Activated T-helper 1 cell treated with anti-CD3 and anti-CD28 coated beads, Interleukin-2, amount 50 U/mL, for 16 hours (primary cell): ENCODE results near the gene PDZD2.

ENCODE experiments used
- DNase-seq, 2 donors: peaks; one replicate each; pipeline ENCODE4 v3.0.0-alpha.2; 2020; ENCODE audit warnings: low read depth in 1 of 2, low spot score in 1 of 2

The PDZD2 gene

DNA sequence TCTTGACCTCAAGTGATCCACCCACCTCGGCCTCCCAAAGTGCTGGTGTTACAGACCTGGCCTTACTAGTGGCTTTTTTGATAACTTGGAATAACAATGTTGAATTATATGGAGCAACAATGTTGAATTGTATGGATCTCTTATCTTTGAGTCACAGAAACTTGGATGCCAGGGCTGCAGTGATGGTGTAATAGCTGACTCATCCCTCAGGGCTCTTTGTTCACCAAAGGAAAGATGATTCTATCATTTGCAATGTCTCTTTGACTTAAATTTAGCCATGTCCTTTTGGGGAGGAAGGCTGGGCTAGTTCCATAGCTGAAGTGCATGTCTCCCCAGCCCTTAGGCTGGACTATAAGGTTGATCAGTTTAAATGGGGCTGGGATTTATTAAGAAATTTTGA, 172.3 kb downstream of the PDZD2 start:
- DNase-seq = no peak

- DNase-seq = no peak
Observed at GRCh38 chr5:31815376-31815775, 176.4 kb downstream of the PDZD2 start.

DNA sequence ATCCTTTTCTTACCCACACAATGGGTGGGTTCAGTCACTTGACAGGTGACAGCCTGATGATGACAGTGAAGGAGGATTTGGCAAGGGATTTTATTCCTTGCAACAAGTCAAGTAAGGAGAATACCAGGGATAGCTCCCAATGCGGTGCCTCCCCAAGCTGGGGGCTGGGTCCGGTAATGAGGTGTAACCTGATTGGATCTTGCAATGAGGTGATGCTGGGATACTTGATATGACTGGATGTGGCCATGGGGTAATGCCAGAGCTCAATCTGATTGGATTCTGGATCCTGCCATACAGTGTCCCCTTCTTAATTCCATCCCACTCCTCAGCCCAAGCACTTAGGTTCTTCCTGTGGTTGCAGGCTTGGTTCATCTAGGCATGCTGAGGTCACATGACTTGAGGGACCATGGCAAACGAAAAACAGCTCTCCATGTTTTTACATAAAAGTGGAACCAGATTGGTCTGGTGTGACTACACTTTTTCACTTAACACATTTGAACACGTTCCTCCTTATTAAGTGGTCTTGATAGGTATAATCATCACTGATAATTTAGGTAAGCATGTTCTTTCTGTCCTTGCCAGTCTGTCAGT, 181.1 kb downstream of the PDZD2 start:
- no peak for DNase-seq

DNA sequence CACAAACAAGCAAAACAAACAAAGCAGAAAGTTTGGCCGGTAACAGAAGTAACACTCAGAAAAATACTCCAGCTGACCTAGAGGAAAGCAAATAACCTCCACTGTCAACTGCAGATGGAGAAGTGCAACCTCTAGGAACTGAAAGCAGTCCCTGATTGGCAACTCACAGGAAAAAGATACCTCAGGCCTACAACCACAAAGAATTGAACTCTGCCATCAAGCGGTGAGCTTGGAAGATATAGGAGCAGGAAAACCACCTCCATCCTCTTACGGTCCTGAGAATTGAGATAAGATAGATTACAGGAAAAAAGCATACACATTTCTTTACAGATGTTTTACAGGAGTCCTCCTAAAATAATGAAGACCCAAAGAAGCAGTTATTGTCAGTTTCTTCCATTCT, 184.5 kb downstream of the PDZD2 start:
- DNase-seq = no peak

- DNase-seq = no peak
Observed at GRCh38 chr5:31824869-31825517, 186.1 kb downstream of the PDZD2 start.

DNA sequence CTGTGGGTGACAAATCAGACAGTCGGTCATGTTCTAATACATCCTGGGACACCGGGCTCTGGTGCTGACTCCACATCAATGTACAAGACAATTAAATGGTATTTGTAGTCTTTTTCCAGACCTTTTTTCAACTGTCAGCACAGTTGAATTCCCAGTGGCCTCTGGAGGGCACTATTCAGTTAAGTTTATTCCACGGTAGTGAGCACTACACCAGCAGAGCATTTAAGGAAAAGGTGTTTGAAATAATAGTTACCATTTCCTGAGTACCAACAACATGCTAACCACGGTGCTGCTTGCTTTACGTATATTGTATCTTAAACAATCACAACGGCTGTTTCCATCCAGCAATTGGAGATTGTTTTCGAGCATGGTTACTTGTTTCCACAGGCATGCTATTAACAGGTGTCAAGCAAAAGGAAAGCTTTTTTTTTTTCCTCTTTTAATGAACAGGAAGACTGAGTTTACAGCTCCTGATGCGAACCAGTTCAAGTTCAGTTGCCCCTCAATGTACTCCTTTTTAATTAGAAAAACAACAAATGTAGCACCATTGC, 186.7 kb downstream of the PDZD2 start:
- DNase-seq = no peak

DNA sequence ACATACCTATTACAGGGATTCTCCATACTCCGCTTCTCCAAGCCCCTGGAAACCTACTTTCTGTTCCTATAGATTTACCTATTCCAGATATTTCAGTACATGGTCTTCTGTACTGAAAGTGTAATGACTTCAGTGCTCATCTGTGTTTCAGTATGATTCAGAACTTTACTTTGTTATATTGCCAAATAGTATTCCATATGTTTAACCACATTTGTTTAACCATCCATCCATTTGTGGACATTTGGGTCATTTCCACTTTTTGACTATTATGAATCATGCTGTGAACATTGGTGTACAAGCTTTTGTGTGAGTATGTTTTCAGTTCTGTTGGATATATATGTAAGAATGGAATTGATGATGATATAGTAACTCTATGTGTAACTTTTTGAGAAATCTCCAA, 188.9 kb downstream of the PDZD2 start:
- no peak for DNase-seq

DNA sequence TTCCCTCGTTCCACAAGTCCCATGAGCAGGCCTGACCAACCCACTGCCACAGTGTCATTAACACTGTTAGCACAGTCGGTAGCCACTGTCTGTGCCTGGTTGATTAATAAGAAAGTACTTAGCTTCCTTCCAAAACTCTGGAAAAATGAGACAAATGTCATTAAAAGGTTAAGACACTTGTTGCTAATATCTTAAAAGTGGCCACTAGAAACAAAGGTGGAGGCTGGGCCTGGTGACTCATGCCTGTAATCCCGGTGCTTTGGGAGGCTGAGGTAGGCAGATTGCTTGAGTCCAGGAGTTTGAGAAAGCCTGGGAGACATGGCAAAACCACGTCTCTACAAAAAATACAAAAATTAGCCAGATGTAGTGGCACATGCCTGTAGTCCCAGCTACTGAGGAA, 194.0 kb downstream of the PDZD2 start:
- DNase-seq = no peak

DNA sequence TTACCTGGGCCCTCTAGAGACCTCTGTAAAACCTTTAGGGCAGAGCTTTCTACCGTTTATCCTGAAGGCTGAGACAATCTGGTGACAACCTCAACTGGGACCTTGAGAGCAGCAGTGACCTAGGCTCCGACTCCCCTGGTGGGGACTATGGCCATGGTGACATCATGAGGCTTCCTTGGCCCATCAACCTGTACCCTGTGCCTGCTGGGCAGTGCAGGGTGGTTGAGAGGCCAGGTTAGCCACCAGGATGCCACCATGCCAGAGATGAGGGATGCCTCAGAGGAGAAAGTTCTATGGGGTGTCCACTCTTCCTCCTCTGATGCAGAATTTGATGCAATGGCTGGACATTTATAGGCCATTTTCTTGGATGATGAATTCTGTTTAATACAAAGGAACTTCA, 194.8 kb downstream of the PDZD2 start:
- no peak for DNase-seq

DNA sequence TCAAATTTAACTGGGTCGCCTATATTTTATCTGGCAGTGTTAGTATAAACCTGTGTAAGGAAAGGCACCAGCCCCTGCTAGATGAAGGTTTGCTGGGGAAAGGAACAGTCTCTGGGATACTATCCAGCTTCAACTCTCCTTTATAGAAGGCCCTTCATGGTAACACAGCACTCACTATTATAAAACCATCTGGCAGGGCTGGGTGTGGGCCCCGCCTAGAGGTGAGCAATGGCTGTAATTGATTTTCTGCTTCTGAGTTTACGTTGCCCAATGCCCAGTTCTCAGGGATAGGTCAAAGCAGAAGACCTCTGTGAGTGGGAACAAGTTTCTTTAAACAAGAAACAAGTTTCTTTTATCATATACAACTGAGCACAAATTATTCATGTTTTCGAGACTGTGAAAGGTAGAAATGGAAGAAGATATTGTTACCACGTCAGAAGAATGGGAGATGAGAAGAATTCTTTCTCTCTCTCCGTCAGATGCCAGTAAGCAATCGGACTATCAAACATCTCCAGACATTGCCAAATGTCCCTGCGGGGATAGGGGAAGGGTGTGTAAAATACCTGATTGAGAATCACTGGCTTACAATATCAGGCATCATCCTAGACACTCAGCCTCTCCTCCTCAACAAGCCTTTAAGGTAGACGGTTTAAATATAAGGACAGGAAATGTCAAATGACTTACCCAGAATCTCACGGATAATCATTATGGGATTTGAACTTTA, 205.9 kb downstream of the PDZD2 start:
- DNase-seq = no peak

DNA sequence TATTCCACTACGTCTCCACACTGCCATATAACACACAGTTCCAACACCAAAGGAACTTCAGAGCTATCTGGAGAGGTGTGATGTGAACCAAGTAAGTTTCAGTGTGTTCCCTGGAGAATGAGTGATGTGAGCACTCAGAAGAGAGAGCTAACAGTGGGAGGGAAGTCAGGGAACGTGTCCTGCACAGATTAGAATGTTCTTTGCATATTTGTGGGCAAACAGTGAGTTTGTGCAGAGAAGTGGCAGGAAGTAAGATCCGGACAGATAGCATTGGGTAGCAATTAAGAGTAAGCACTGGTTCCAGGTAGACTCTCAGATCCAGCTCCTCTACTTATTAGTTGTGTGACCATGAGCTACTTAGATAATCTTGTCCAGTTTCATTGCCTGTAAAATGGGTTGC, 206.4 kb downstream of the PDZD2 start:
- no peak for DNase-seq

DNA sequence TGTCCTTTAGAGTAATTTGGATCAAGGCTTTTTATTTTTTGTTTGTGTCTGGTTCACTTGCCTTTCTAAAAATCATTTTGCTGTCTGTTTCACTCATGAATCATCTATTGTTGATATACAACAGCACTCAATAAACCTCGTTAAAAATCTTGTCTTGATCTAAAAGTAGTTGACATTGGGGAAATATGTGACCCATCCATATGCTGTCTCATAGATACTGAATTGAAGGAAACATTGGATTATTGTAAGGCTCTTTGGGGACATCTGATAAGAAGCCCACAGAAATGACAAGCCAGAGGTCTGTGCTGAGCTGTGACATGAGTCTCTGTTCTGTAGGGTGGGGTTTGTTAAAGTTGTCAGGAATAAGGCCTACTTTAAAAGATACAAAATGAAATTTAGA, 208.0 kb downstream of the PDZD2 start:
- DNase-seq = no peak

GRCh38 chr5:31847354-31847753, 208.4 kb downstream of the PDZD2 start:
- no peak for DNase-seq

DNA sequence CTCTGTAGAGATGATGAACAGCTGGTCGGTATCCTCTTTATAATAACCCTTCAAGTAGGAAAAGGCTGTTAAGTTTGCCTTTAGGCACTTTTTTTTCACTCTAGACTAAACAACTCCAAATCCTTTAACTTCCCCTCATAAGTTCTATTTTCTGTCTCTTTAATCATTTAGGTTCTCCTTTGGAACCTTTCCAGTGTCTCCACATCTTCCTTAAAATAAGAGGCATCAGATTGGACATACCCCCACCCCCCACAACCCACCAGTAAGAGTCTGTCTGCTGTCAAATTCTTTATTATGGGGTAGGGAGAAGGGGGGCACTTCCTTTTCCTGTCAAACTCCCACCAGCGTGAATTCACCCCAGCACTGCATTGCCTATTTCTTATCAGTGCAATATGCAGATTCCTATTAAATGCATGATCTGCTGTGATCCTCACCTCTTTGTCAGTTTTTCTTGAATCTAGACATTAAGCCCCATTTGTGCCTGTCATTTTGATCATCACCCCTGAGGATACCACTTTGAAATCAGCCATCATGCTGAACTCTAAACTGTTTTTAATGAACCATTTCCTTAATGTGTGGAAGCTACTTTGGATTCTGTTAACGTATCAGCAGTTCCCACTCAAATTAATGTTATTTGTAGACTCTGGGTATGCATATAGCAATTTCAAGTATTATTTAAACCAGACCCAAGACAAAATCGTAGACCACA, 212.2 kb downstream of the PDZD2 start:
- DNase-seq = no peak

- no peak for DNase-seq
Observed at GRCh38 chr5:31853398-31854135, 214.6 kb downstream of the PDZD2 start.

- no peak for DNase-seq
Observed at GRCh38 chr5:31854181-31855133, 215.5 kb downstream of the PDZD2 start.

DNA sequence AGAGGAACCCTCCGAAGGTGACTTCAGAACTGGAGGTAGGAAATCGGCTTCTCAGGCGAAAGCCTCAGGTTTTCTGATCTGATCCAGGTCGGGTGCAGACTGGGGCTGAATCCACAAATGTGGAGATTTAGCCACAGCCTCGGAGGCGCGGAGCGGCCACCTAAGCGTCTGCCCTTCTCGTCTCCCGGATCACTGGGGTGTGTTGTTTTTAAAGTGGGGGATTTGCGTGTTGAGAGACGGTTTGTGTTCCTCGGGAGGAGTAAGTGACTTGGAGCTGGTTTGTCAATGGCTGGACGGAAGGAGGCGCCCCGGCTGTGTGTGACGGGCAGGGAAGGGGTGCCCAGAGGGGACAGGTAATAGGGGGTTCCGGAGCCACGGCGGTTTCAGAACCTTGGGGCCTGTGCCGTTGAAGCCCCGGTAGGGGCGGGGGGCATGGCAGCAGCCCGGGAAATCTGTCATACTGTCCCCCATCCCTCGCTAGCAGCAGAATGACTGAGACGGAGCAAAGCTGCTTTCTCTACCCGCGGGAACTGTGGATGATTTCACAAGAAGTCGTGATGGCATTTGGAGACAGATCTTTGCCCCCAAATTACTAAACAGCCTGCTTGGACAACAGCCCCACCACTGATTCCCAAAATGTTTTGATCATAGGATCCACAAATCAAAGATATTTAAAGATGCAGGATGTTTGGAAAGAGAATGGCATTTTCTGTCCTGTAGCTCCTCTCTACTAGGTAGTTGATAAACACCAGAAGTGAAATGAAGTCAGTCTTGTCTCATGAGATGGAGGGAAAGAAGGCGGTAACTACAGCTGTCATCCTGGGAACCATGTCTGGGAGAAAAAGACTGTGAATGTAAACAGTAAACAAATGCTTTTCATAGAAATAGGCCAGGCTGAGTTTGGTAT, 216.5 kb downstream of the PDZD2 start:
- no peak for DNase-seq

GRCh38 chr5:31859096-31859495, 220.2 kb downstream of the PDZD2 start:
- DNase-seq = no peak

DNA sequence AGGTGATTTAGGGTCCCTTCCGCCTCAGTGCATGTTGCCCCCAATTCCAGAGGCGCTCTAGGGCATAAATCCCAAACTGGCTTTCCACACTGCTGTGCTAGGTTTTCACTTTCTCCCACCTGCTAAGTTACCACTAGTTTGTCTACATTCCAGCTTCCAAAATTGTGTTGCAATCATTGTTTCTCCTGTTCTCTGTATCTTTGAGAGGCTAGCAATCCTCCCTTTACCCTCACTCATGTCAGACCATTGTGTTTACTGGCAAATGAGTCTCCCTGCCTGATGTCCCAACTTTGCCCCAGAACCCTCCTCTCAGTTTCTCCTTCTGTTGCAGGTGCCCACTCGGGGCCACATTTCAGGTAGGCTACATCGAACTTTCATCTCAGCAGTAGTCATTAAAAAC, 221.3 kb downstream of the PDZD2 start:
- no peak for DNase-seq
